Astrocyte (in vitro differentiated cells and primary cell): Measurements from ENCODE around the gene SLC22A7. TPM values are rescaled to one million over a fixed set of nuclear protein-coding genes. Genes with fewer than 3 reads are reported as not detected.

Source experiments
- DNase-seq: peaks from one replicate; pipeline ENCODE4 v3.0.0-alpha.2; 2010; ENCODE audit warnings: low read depth
- FAIRE-seq: peaks from 2 replicates; lab custom pipeline; 2011; peaks lifted over from hg19 to GRCh38; lab: Jason Lieb, UNC
- H2AFZ ChIP-seq: 2 replicates; pipeline ENCODE4 v1.6.0; 2012; ENCODE audit warnings: low read depth, low read length, inconsistent platforms
- H3K27ac ChIP-seq: 2 replicates; pipeline ENCODE4 v1.5.1; 2011; ENCODE audit warnings: low read depth, low read length, inconsistent platforms
- H3K27me3 ChIP-seq: 2 replicates; pipeline ENCODE4 v1.6.0; 2011; ENCODE audit warnings: low read length, inconsistent platforms; ENCODE audit not compliant: insufficient read depth
- H3K36me3 ChIP-seq: 2 replicates; pipeline ENCODE4 v1.5.1; 2011; ENCODE audit warnings: low read length, inconsistent platforms; ENCODE audit not compliant: insufficient read depth
- H3K4me1 ChIP-seq: 2 replicates; pipeline ENCODE4 v1.5.1; 2011; ENCODE audit warnings: low read length, inconsistent platforms; ENCODE audit not compliant: insufficient read depth
- H3K4me2 ChIP-seq: 2 replicates; pipeline ENCODE4 v1.6.0; 2012; ENCODE audit warnings: low read length, inconsistent platforms
- H3K4me3 ChIP-seq: 2 replicates; pipeline ENCODE4 v1.5.1; 2011; ENCODE audit warnings: low read depth, mild to moderate bottlenecking, low read length, inconsistent platforms; ENCODE audit not compliant: insufficient read depth
- H3K79me2 ChIP-seq: 2 replicates; pipeline ENCODE4 v1.6.0; 2012; ENCODE audit warnings: mild to moderate bottlenecking, low read length, inconsistent platforms; ENCODE audit not compliant: insufficient read depth
- H3K9ac ChIP-seq: 2 replicates; pipeline ENCODE4 v1.6.0; 2012; ENCODE audit warnings: mild to moderate bottlenecking, low read length, inconsistent platforms
- H3K9me3 ChIP-seq: 2 replicates; pipeline ENCODE4 v1.5.1; 2012; ENCODE audit warnings: low read depth, mild to moderate bottlenecking, low read length, inconsistent platforms; ENCODE audit not compliant: insufficient read depth
- H4K20me1 ChIP-seq: 2 replicates; pipeline ENCODE4 v1.6.0; 2012; ENCODE audit warnings: low read length, inconsistent platforms; ENCODE audit not compliant: insufficient read depth
- H3K27ac Mint-ChIP-seq: one replicate; pipeline ENCODE4 v1.8.0; 2021; ENCODE audit warnings: mild to moderate bottlenecking, mixed read lengths; ENCODE audit not compliant: unreplicated experiment
- H3K27me3 Mint-ChIP-seq: one replicate; pipeline ENCODE4 v1.8.0; 2021; ENCODE audit warnings: low read depth, mixed read lengths; ENCODE audit not compliant: unreplicated experiment
- H3K36me3 Mint-ChIP-seq: one replicate; pipeline ENCODE4 v1.8.0; 2021; ENCODE audit warnings: low read depth, mixed read lengths; ENCODE audit not compliant: unreplicated experiment
- H3K4me1 Mint-ChIP-seq: one replicate; pipeline ENCODE4 v1.8.0; 2021; ENCODE audit warnings: low read depth, mixed read lengths; ENCODE audit not compliant: unreplicated experiment
- H3K4me3 Mint-ChIP-seq: one replicate; pipeline ENCODE4 v1.8.0; 2021; ENCODE audit warnings: mild to moderate bottlenecking, moderate library complexity, mixed read lengths; ENCODE audit not compliant: unreplicated experiment
- H3K9me3 Mint-ChIP-seq: one replicate; pipeline ENCODE4 v1.8.0; 2021; ENCODE audit warnings: mild to moderate bottlenecking, mixed read lengths; ENCODE audit not compliant: unreplicated experiment
- CTCF ChIP-seq: IDR thresholded peaks from 2 replicates; pipeline ENCODE4 v1.5.1; 2011; ENCODE audit warnings: low read depth, mild to moderate bottlenecking, inconsistent platforms, low read length, moderate library complexity; ENCODE audit not compliant: insufficient read depth
- EZH2 ChIP-seq: IDR thresholded peaks from 2 replicates; pipeline ENCODE4 v1.6.1; 2012; ENCODE audit warnings: mild to moderate bottlenecking, low read length, inconsistent platforms; ENCODE audit not compliant: insufficient read depth
- total RNA-seq: library from RNA; stranded (reverse); gene quantifications from 2 replicates; pipeline ENCODE4 v1.2.1, GENCODE V29; 2021

Gene SLC22A7
- total RNA-seq, 1 donor from 2014 or later: not detected

GRCh38 chr6:43285832-43286231 lies 12.2 kb upstream of the SLC22A7 start:
- H3K4me2 ChIP-seq: no peak overlapping the region
- H2AFZ ChIP-seq: no peak overlapping the region

DNA sequence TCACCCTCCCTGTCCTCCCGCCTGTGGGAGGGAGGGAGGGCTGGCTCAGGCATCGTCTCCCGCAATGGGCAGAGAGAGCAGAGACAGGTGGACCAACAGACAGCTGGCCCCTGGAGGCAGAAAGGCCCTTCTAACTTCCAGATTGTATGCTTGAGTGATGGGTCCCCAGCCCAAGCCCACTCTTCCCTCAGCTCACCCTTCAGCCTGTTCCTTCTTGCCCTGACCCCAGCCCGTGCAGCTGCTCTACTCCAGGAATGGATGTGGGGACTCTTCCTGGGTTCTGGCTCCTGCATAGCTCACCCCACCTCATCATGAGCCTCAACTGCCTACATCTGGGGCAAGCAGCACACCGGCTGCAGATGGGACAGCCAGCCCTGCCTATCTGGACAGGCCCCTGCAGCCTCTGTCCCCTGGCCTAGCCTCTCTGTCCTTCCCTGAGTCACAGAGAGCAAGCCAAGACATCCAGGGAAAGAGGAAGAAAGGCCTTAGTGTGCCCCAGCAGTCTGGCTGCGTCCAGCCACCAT lies 11.5 kb upstream of the SLC22A7 start:
- Mint-ChIP-seq H3K27me3 (peaks cover 31% of the 10 kb centered on the region), H3K27ac (no peak overlapping the region), H3K4me1 (peaks cover 9% of the 10 kb centered on the region), H3K4me3 (no peak overlapping the region), H3K9me3 (no peaks in the 10 kb centered on the region), H3K36me3 (no peaks in the 10 kb centered on the region)
- no peaks in the 10 kb centered on the region for H3K9me3 ChIP-seq
- TF ChIP-seq EZH2 (no peak), CTCF (no peak)
- no peaks in the 10 kb centered on the region for H3K36me3 ChIP-seq
- no peak overlapping the region for H3K4me3 ChIP-seq
- H3K79me2 ChIP-seq: no peaks in the 10 kb centered on the region
- no peaks in the 10 kb centered on the region for H4K20me1 ChIP-seq
- FAIRE-seq: no peak
- no peak overlapping the region for H3K9ac ChIP-seq
- H3K4me2 ChIP-seq: no peak overlapping the region
- peaks cover 2% of the 10 kb centered on the region for H3K27me3 ChIP-seq
- DNase-seq: no peak
- no peak overlapping the region for H3K27ac ChIP-seq
- H3K4me1 ChIP-seq: no peaks in the 10 kb centered on the region
- no peak overlapping the region for H2AFZ ChIP-seq

More at GRCh38 chr6:43285832-43286231, 12.2 kb upstream of the SLC22A7 start:
- peaks cover 9% of the 10 kb centered on the region for H3K4me1 Mint-ChIP-seq
- no peaks in the 10 kb centered on the region for H3K36me3 ChIP-seq
- H3K9ac ChIP-seq: no peak overlapping the region
- H3K27me3 ChIP-seq: peaks cover 2% of the 10 kb centered on the region
- H3K27ac ChIP-seq: no peak overlapping the region
- H4K20me1 ChIP-seq: no peaks in the 10 kb centered on the region
- FAIRE-seq (no peak), DNase-seq (no peak)
- TF ChIP-seq EZH2: no peak
- no peak for TF ChIP-seq CTCF
- peaks cover 31% of the 10 kb centered on the region for H3K27me3 Mint-ChIP-seq
- H3K4me3 Mint-ChIP-seq: no peak overlapping the region
- peaks cover 2% of the 10 kb centered on the region for H3K9me3 Mint-ChIP-seq
- H3K4me1 ChIP-seq: no peaks in the 10 kb centered on the region
- no peak overlapping the region for H3K27ac Mint-ChIP-seq
- no peaks in the 10 kb centered on the region for H3K9me3 ChIP-seq
- H3K4me3 ChIP-seq: no peak overlapping the region
- H3K36me3 Mint-ChIP-seq: no peaks in the 10 kb centered on the region
- H3K79me2 ChIP-seq: no peaks in the 10 kb centered on the region

- peaks cover 9% of the 10 kb centered on the region for H3K4me1 Mint-ChIP-seq
- Histone ChIP-seq H3K4me2 (no peak overlapping the region), H3K27me3 (peaks cover 2% of the 10 kb centered on the region), H3K36me3 (no peaks in the 10 kb centered on the region), H3K9me3 (no peaks in the 10 kb centered on the region), H3K27ac (no peak overlapping the region), H3K79me2 (no peaks in the 10 kb centered on the region), H2AFZ (no peak overlapping the region), H3K4me1 (no peaks in the 10 kb centered on the region), H4K20me1 (no peaks in the 10 kb centered on the region), H3K4me3 (no peak overlapping the region), H3K9ac (no peak overlapping the region)
- no peak overlapping the region for H3K4me3 Mint-ChIP-seq
- DNase-seq (no peak), FAIRE-seq (no peak)
- H3K9me3 Mint-ChIP-seq: no peaks in the 10 kb centered on the region
- H3K27me3 Mint-ChIP-seq: peaks cover 26% of the 10 kb centered on the region
- H3K36me3 Mint-ChIP-seq: no peaks in the 10 kb centered on the region
- no peak for TF ChIP-seq CTCF
- TF ChIP-seq EZH2: no peak
- H3K27ac Mint-ChIP-seq: no peak overlapping the region
These were observed 10.9 kb upstream of the SLC22A7 start for GRCh38 chr6:43286980-43287716.
